C4-2B (cell line): ENCODE results near the gene EPHA10.

Experiments used
- CTCF ChIP-seq: fragments of 450-650 bp; conservative IDR thresholded peaks from 2 replicates; pipeline ENCODE4 v1.5.1; 2017; ENCODE audit warnings: mild to moderate bottlenecking
- ZFX ChIP-seq: fragments of 450-650 bp; IDR thresholded peaks from 2 replicates; pipeline ENCODE4 v1.6.1; 2017

DNA sequence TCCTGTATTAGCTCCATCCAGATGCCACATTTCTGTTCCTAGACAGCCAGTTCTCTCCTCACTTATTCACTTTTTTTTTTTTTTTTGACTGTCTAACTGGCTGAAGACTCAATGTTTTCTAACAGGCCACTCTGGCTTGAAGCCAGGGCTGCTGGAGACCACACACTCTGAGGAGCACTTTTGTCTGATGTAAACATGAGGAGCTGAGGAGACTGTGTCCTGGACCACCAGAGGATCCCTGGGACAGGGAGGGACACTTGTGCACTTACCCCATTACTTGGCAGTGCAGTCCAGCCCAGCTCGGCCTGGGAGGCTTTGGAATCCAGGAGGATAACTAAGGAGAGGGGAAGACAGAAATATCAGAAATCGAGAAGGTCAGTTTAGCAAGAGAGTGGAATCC lies 2.4 kb downstream of the EPHA10 start:
- TF ChIP-seq CTCF (no peak), ZFX (no peak)
